Fibroblast of lung (primary cell): ENCODE data around the gene RHBDD3. TPM values are rescaled to one million over a fixed set of nuclear protein-coding genes. Genes with fewer than 3 reads are reported as not detected.

Experiments
- DNase-seq, 2 donors: peaks; one replicate each; pipeline versions ENCODE4 v3.0.0 to v3.0.0-alpha.2; 2010; ENCODE audit warnings: low read depth in 2 of 2
- H2AFZ ChIP-seq: 2 replicates; pipeline ENCODE4 v1.5.1; 2012; ENCODE audit warnings: low read length, control low read depth, inconsistent platforms
- H3K27ac ChIP-seq: 2 replicates; pipeline ENCODE4 v1.5.1; 2011; ENCODE audit warnings: low read length, control low read depth; ENCODE audit not compliant: insufficient read depth
- H3K27me3 ChIP-seq: 2 replicates; pipeline ENCODE4 v1.5.1; 2011; ENCODE audit warnings: mild to moderate bottlenecking, low read length; ENCODE audit not compliant: control insufficient read depth, insufficient read depth
- H3K36me3 ChIP-seq: 2 replicates; pipeline ENCODE4 v1.5.1; 2011; ENCODE audit warnings: low read length; ENCODE audit not compliant: control insufficient read depth, insufficient read depth
- H3K4me1 ChIP-seq: 2 replicates; pipeline ENCODE4 v1.5.1; 2011; ENCODE audit warnings: low read length; ENCODE audit not compliant: control insufficient read depth, insufficient read depth; ENCODE audit errors: extremely low read depth
- H3K4me2 ChIP-seq: 2 replicates; pipeline ENCODE4 v1.5.1; 2011; ENCODE audit warnings: low read length, control low read depth; ENCODE audit not compliant: insufficient read depth; ENCODE audit errors: extremely low read depth
- H3K4me3 ChIP-seq, 4 experiments: fragments of 200-600 bp in 1 of 4; sonication (generic) in 1 of 4; replicated peaks in 1 of 4; 2 replicates each; pipeline ENCODE4 v1.5.1; 2011 to 2016; ENCODE audit warnings: low read length in 4 of 4, low read depth in 3 of 4, mild to moderate bottlenecking in 3 of 4, control low read depth in 2 of 4, inconsistent platforms in 1 of 4, mixed read lengths in 1 of 4; ENCODE audit not compliant: insufficient read depth in 1 of 4; ENCODE audit errors: control extremely low read depth in 1 of 4
- H3K79me2 ChIP-seq: 2 replicates; pipeline ENCODE4 v1.5.1; 2012; ENCODE audit warnings: mild to moderate bottlenecking, low read length, inconsistent platforms; ENCODE audit not compliant: control insufficient read depth, insufficient read depth
- H3K9ac ChIP-seq: 2 replicates; pipeline ENCODE4 v1.5.1; 2011; ENCODE audit warnings: mild to moderate bottlenecking, low read length, control low read depth; ENCODE audit not compliant: insufficient read depth
- H3K9me3 ChIP-seq: 2 replicates; pipeline ENCODE4 v1.5.1; 2012; ENCODE audit warnings: low read depth, low read length; ENCODE audit not compliant: control insufficient read depth, insufficient read depth
- H4K20me1 ChIP-seq: 2 replicates; pipeline ENCODE4 v1.5.1; 2011; ENCODE audit warnings: low read length; ENCODE audit not compliant: control insufficient read depth, insufficient read depth; ENCODE audit errors: extremely low read depth
- CTCF ChIP-seq, 2 donors: IDR thresholded peaks in 1 of 2; conservative IDR thresholded peaks in 1 of 2; 1 replicate in 1 of 2; 2 replicates in 1 of 2; pipeline ENCODE4 v1.5.1; 2011 to 2012; ENCODE audit warnings: low read length in 2 of 2, control low read depth in 1 of 2, inconsistent platforms in 1 of 2, low read depth in 1 of 2, mild to moderate bottlenecking in 1 of 2
- EZH2 ChIP-seq: IDR thresholded peaks from 2 replicates; pipeline ENCODE4 v1.5.1; 2012; ENCODE audit warnings: low read length, control low read depth, mild to moderate bottlenecking; ENCODE audit errors: missing control alignments
- polyA plus RNA-seq, 2 donors: library from polyadenylated mRNA; depleted of rRNA in 1 of 2; stranded (reverse) in 1 of 2; unstranded in 1 of 2; fragments of >200 nt; gene quantifications; 2 replicates each; pipeline ENCODE4 v1.2.1, GENCODE V29; 2011 to 2012; ENCODE audit warnings: missing spikeins in 1 of 2
- total RNA-seq: library from RNA; depleted of rRNA; stranded (reverse); fragments of >200 nt; gene quantifications from 2 replicates; pipeline ENCODE4 v1.2.1, GENCODE V29; 2014

The RHBDD3 gene
- total and polyA plus RNA-seq, 2 donors (not counting 1 experiment from before 2014, with no cell fraction given): 7.2 to 20.6 TPM

GRCh38 chr22:29305836-29306174 is 38.0 kb upstream of the RHBDD3 start:
- no peaks in the 10 kb centered on the region for H4K20me1 ChIP-seq
- peak overlapping the region; percentile 20 for H2AFZ ChIP-seq
- no peak overlapping the region for H3K4me2 ChIP-seq
- H3K79me2 ChIP-seq: peaks cover 14% of the 10 kb centered on the region
- H3K4me3 ChIP-seq: peak overlapping the region in 1 of 4 experiments; percentile 89
- H3K9me3 ChIP-seq: no peaks in the 10 kb centered on the region
- no peak overlapping the region for H3K27ac ChIP-seq
- DNase-seq: no peak
- H3K9ac ChIP-seq: no peak overlapping the region
- H3K36me3 ChIP-seq: peaks cover 2% of the 10 kb centered on the region
- TF ChIP-seq CTCF (conservative IDR thresholded peaks at IDR 0.05 in 1 of 2, IDR thresholded peaks at IDR 0.05 in 1 of 2; ENCODE audit: low read depth in 1 of 2, low read length in 2 of 2) (no peak), EZH2 (no peak)
- peaks cover 14% of the 10 kb centered on the region for H3K4me1 ChIP-seq
- no peaks in the 10 kb centered on the region for H3K27me3 ChIP-seq

GRCh38 chr22:29302681-29303465 is 35.1 kb upstream of the RHBDD3 start:
- Histone ChIP-seq H3K27ac (no peak overlapping the region), H3K36me3 (peaks cover 9% of the 10 kb centered on the region), H3K4me1 (no peaks in the 10 kb centered on the region), H3K79me2 (peaks cover 5% of the 10 kb centered on the region), H2AFZ (no peak overlapping the region), H3K27me3 (no peaks in the 10 kb centered on the region), H4K20me1 (no peaks in the 10 kb centered on the region), H3K4me3 (no peak overlapping the region), H3K9ac (no peak overlapping the region), H3K4me2 (no peak overlapping the region), H3K9me3 (no peaks in the 10 kb centered on the region)
- DNase-seq: no peak
- TF ChIP-seq EZH2 (no peak), CTCF (conservative IDR thresholded peaks at IDR 0.05 in 1 of 2, IDR thresholded peaks at IDR 0.05 in 1 of 2; ENCODE audit: low read depth in 1 of 2, low read length in 2 of 2) (no peak)

- Histone ChIP-seq H3K79me2 (no peaks in the 10 kb centered on the region), H3K9me3 (no peaks in the 10 kb centered on the region), H3K4me2 (no peak overlapping the region), H3K27ac (no peak overlapping the region), H3K36me3 (peaks cover 11% of the 10 kb centered on the region), H3K9ac (no peak overlapping the region), H4K20me1 (no peaks in the 10 kb centered on the region), H3K4me1 (no peaks in the 10 kb centered on the region), H3K4me3 (no peak overlapping the region), H3K27me3 (no peaks in the 10 kb centered on the region), H2AFZ (no peak overlapping the region)
- TF ChIP-seq CTCF (conservative IDR thresholded peaks at IDR 0.05 in 1 of 2, IDR thresholded peaks at IDR 0.05 in 1 of 2; ENCODE audit: low read depth in 1 of 2, low read length in 2 of 2) (no peak), EZH2 (no peak)
- no peak for DNase-seq
Measured at GRCh38 chr22:29302402-29302680, 34.6 kb upstream of the RHBDD3 start.
